NK-92 (cell line): Measurements from ENCODE around the gene GSN.

Experiments
- DNase-seq: peaks from one replicate; lab custom pipeline; 2025; ENCODE audit not compliant: unreplicated experiment; lab: John Stamatoyannopoulos, UW

Gene GSN

DNA sequence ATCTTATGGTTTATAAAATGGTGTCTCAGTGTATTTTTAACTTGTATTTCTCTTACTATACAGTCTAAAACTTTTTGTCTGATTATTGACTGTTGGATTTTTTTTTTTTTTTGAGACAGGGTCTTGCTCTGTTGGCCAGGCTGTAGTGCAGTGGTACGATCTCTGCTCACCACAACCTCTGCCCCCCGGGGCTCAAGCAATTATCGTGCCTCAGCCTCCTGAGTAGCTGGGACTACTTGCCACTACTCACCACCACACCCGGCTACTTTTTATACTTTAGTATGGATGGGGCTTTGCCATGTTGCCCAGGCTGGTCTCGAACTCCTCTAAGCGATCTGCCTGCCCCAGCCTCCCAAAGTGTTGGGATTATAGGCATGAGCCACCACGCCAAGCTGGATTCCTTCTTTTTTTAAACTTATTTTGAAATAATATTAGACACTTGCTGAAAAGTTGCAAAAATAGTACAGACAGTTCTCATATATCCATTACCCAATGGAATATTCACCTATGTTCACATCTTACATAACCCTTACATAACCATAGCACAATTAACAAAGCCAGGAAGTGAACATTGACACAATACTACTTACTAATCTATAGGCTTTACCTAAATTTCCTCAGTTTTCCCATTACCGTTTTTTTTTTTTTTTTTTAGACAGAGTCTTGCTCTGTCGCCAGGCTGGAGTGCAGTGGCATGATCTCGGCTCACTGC, 54.9 kb downstream of the GSN start:
- no peak for DNase-seq

DNA sequence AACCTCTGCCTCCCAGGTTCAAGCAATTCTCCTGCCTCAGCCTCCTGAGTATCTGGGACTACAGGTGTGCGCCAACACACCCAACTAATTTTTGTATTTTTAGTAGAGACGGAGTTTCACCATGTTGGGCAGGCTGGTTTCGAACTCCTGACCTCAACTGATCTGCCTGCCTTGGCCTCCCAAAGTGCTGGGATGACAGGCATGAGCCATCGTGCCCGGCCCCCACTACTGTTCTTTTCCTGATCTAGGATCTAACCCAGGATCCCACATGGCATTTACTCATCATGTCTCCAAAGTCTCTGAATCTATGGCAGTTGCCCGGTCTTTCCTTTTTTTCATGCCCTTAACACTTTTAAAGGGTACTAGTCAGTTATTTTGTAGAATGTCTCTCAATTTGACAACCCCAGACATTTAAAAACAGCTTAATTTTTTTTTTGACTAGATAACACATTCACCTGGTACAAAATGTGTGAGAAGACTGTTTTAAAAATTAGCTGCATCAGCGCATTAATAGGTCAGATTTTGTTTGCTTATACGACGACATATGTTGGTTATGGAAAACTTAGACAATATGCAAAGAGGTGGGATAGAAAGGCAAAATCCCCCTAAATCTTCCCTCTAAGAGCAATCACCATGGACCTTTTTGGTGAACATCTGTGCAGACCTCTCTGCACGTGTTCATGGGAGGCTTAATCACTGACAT, 55.6 kb downstream of the GSN start:
- DNase-seq, result no peak

DNA sequence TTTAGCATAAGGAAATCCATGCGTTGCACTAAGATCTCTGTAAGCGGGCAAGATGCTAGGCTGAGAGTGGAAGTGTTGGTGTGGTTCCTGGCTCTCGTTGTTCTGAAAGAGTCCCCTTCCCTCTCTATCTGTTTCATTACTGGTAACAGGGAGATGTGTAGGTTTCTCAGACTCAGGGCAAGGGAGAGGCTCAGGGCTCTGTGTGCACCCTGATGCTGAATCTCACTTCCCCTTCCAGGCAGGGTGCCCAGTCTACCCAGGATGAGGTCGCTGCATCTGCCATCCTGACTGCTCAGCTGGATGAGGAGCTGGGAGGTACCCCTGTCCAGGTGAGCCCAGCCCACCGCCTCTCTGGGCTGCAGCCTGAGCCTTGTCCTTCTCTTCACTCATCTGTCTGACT, 56.4 kb downstream of the GSN start:
- DNase-seq, result no peak

DNA sequence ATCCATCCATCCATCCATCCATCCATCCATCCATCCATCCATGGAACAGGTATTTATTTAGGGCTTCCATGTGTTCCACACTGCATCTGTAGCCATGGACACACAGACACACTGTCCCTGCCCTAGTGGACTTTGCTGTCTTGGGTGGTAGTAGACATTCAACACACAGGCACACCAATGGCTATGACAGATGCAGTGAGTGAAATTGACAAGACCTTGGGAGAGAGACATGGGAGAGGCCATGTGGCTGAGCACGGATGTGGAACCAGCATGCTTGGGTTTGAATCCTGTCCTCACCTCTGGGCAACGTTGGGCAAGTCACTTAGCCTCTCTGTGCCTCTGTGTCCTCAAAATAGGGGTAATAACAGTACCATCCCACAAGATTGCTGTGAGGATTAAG, 56.8 kb downstream of the GSN start:
- no peak for DNase-seq

DNA sequence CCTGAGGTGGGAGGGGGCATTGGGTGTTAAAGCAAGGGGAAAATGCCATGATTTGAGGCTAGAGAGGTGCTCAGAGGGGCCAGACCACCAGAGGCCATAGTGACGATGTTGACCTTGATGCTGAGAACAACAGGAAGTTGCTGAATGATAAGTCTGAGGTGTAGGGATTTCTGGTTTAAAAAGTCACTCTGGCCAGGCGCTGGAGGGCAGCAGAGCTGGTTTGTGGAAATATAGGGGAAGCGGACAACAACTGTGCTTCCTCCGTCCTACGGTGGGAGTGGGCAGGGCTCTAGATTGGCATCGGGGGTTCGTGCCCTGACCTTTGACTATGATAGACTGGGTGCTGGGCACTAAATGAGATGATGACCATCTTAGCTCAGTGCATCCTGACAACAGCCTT, 57.4 kb downstream of the GSN start:
- DNase-seq, result no peak

DNA sequence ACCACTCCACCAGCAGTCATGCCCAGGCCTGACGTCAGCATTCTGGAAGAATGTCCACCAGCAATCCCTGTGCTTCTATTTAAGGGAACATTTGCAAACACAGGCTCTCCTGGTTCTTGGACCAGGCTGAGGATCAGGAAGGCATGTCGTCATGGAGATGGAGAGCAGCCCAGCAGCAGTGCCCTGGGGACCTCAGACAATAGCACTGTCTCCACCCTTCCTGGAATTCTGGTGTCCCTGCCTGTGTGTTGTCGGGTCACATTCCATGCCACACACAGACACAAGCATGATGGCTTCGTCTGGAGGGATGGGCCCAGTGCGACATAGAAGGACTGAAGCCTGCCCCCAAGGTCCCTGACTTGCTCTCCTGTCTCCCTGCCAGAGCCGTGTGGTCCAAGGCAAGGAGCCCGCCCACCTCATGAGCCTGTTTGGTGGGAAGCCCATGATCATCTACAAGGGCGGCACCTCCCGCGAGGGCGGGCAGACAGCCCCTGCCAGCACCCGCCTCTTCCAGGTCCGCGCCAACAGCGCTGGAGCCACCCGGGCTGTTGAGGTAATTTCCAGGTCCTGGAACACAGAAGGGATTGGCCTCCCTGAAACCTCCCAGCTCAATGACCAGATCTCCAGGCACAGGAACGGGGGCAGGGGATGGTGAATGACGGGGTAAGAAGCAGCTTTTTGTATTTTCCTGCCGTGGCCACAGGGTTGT, 58.3 kb downstream of the GSN start:
- DNase-seq, result no peak

DNA sequence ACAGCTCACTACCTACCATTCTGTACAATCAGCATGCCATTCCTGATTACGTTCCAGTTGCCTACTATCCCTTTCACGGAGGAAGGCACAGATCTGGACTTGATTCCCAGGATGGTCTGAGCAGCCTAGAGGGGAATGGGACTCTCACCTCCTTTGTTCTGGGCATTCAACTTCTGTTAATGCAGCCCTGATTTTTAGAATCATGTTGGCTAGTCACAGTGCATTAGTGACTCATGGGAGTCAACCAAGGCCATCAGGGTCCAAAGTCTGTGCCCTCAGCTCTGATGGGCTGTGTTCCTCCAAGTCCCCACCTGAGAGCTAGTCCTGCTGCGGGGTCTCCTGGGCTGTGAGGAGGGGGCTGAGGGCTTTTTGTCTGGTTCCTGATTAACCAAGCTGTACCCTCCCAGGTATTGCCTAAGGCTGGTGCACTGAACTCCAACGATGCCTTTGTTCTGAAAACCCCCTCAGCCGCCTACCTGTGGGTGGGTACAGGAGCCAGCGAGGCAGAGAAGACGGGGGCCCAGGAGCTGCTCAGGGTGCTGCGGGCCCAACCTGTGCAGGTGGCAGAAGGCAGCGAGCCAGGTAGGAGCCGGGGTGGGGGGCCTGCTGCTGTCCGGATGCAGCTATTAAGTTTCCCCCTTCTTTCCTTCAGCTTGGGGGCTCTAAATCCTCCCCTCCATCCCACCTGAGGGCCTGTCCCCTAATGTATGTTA, 59.1 kb downstream of the GSN start:
- DNase-seq, result no peak

DNA sequence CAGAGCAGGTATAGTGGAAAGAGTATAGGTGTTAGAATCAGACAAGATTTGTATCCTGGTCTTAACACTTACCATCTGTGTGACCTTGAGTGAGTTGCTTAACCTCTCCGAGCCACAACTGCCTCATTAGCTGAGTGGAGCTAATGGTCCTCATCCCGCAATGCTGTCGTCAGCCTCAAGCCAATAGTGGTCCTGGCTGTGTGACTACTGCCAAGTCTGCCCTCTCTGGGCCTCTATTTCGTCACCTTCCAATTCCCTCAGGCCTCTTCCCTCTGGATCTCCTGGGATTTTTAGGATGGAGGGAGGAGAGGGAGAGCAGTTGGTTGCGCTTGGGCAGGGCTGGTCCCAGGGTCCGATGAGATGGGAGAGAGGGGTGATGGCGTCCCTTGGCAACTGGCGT, 60.5 kb downstream of the GSN start:
- DNase-seq, result no peak

DNA sequence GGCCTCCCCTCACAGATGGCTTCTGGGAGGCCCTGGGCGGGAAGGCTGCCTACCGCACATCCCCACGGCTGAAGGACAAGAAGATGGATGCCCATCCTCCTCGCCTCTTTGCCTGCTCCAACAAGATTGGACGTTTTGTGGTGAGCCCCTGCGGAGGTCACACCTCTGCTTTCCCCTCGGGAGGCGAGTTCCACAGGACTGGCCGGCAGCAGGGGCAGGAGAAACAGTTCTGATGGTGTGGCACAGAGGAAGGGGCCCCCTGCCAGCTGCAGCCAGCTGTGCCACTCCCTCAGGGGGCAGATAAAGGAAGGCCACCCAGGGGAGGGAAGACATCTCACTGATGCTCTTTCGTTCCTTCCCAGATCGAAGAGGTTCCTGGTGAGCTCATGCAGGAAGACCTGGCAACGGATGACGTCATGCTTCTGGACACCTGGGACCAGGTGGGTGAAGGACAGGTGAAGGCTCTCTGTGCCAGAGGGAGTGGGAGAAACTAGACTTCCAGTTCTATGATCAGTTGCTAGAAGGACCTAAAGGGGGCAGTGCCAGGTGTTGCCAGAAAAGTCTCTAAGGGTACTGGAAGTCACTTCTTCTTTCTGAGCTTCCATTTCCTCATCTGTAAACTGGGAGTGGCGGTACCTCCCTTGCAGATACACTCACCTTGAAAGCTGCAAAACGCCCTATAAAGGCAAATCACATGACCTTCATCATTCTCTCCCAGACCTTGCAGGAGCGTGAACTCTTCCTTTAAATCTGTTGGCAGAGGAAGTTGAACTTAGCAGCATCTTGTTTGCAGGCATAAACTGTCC, 61.1 kb downstream of the GSN start:
- no peak for DNase-seq

DNA sequence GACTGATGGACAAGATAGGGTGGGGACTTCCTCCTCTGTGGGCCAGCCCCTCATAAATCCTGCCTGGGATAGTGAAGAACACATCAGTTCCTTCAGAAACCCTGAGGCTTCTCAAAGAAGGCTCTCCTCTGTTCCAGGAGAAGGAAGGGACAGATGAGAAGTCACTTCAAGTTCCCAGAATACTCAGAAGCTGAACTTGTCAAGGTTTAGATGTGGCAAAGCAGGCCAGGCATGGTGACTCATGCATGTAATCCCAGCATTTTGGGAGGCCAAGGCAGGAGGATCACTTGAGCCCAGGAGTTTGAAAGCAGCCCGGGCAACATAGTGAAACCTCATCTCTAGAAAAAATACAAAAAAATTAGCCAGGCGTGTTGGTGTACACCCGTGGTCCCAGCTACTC, 63.6 kb downstream of the GSN start:
- DNase-seq, result no peak

DNA sequence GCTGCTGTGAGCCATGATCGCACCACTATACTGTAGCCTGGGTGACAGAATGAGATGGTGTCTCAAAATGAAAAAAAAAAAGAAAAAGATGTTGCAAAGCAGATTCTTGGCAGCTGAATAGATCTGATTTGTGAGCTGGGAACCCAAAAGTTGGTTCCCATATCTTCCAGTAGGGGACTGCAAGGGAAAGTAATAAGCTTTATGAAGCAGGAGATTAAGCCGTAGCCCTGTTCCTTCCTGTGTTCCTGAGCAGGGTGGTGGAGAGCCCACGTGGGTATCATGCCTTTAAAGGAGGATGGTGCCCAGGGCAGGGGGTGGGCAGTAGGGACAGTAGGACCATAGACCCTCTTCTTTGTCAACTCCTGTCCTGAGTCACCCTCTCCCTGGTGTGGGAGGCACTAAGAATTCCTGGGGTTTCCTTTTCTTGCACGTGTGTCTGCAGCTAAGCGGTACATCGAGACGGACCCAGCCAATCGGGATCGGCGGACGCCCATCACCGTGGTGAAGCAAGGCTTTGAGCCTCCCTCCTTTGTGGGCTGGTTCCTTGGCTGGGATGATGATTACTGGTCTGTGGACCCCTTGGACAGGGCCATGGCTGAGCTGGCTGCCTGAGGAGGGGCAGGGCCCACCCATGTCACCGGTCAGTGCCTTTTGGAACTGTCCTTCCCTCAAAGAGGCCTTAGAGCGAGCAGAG, 64.2 kb downstream of the GSN start:
- no peak for DNase-seq

DNA sequence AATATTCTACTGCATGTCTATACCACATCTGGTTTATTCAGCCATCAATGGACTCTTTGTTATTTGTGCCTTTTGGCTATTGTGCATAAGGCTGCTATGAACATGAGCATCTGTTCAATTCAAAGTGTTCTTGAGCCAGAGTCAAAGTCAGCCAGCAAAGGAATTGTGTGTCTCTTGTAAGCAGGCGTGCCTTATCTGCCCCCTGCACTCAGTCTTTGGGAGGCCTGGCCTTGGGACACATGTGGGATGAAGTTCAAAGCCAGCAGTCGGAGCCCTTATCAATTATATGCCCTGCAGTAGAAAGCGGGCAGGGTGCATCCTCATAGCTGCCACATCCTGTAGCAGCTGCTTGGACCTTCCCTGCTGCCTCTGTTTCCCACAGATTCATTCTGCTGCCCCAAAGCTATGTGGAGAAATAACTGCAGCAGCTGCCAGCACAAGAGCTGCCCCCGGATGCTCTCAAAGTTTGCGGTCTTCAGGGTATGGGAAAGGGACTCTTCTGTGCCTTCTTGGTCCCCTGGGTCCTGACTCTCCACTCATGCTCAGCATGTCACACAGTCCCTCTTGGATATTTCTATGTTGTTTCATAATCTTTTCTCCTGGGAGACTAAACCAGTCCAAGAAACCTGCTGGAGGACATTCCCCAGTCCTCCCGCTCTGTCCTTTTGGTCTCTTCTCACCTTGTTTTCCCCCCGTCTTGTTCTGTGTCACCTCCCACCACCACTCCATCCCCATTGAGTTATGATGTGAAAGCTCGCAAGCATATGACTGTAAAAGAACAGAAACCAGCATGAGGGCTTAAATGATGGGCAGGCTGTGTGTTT, 66.2 kb downstream of the GSN start:
- DNase-seq, result no peak

DNA sequence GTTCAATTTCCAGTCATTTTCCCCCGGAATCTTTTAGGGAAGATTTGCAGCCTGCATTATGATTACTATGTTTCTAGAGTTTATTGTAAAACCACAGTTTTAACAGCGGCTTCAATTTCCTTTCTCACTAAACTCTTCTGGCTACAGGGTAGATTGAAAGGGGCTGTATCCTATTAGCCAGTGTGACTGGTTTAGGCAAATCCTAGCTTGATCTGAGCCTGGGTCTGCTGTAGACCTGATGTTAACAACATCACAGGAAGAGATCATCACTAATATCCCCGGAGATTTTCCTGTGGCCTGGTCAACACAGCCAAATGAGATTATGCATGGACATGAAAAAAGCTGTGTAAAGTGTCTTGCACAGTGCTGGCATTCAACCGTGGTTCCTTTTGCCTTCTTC, 68.7 kb downstream of the GSN start:
- no peak for DNase-seq

DNA sequence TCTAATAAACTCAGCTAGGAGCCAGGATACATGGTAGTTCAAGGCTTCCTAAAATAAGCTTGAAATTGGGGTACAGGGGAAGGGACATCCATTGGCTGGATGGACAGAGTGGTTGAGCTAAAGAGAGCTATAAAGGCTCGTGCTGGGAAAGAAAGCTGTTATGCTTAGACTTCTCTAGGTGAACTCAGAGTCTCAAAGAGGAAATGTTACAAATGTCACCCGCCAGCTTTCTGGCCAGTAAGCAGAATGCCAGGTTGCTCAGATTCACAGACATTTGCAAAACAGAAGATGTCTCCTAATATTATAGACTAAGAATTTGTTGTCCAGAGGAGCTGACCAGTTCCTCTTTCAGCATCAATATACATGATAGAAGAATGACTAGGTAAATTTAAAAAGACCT, 71.5 kb downstream of the GSN start:
- DNase-seq, result no peak

DNA sequence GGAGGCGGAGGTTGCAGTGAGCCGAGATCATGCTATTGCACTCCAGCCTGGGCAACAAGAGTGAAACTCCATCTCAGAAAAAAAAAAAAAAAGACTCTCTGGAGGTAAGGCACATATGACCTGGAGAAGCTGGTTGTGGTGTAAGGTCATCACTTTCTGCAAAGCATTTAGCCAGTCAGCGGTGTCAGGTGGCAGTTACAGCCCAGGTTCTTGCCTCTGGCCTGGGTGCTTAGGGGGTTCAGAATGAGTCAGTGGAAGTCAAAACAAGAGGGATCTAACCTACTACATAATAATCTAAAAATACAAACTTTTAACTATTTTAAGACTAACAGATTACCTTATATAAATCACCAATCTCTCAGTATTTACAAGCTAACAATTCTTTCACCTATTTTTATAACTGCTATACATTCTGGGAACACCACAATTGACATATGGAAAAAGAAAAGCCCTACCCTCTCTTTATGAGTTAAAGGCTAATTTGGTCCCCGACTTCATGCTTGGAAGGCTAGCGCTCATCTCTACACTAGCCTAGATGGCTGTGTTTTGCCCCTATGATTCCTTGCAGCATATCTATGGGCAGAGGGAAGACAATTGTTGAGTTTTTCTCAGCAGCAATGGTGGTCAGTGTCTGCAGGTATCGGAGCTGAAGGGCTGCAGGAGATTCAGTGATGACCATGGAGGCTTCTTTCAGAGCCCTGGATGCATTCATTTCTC, 72.9 kb downstream of the GSN start:
- no peak for DNase-seq

DNA sequence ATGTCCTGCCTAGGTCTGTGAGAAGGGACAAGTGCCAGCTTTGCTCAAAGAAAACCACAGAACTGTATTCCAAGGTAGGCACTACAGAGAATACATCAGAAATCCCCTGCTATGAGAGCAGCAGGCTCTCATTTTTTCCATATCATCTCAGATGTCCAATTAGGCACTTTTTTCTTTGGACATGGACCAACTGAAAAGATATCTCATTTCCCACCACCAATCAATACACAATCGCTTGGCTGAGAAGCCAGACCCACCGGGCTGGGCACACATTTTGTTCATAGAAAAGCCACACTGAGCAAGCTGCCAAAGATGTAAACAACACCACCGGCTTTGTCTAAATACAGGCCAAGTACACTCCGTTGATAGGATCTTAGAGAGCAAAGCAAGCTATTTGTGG, 76.2 kb downstream of the GSN start:
- no peak for DNase-seq

DNA sequence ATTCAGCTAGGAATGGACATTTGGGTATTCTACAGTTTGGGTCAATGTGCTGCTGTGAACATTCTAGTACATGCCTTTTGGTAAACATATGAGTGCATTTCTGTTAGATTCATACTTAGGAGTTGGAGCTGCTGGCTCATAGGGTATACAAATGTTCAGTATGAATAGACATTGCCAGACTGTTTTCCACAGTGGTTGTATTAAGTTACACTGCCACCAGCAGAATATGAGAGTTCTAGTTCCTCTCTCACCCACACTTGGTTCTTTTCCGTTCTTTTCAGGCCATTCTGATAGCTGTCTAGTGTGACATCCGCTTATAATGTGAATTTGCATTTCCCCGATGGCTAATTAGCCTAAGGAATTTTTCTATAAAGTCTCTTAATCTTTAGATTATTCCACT, 77.1 kb downstream of the GSN start:
- DNase-seq, result no peak

DNA sequence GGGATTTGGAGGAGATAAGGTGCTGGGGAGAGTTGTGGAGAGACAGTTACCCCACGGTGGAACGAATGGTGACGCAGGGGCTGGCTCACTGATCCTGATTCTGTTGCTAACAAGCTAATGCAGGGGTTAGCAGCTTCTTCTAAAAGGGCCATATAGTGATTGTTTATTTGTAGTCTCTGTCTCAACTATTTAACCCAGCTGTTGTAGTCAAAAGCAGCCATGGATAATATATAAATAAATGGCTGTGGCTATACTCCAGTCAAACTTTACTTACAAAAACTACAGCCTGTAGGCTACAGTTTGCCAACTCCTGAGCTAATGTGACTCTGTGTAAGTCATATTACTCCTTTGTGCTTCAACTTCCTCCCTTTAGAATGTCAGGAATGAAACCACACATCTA, 80.3 kb downstream of the GSN start:
- DNase-seq, result no peak

DNA sequence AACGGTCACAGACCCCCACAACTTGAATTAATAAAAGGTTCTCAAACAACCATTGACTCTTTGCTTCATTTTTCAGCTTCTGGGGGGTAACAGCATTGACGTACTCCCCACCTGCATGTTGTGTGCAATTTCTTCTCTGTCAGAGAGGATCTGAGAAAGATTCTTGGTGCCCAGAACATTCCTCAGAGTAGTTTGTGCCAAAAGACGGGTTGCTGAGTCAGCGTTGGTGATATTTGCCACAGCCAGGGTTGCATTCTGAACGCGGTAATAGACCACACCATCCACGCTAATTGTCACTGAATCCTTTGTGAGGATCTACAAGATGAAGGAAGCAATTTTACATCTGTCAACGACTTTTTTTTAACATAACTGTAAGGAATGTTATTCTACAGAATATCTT, 81.0 kb downstream of the GSN start:
- DNase-seq, result no peak
